GM19239 (cell line): ENCODE results near the gene PTPN5.

Experiments
- DNase-seq: peaks from one replicate; pipeline ENCODE4 v3.0.0; 2011; ENCODE audit warnings: low spot score; ENCODE audit not compliant: insufficient read length
- FAIRE-seq: peaks from 2 replicates; lab custom pipeline; 2011; peaks lifted over from hg19 to GRCh38; lab: Jason Lieb, UNC

Gene PTPN5

DNA sequence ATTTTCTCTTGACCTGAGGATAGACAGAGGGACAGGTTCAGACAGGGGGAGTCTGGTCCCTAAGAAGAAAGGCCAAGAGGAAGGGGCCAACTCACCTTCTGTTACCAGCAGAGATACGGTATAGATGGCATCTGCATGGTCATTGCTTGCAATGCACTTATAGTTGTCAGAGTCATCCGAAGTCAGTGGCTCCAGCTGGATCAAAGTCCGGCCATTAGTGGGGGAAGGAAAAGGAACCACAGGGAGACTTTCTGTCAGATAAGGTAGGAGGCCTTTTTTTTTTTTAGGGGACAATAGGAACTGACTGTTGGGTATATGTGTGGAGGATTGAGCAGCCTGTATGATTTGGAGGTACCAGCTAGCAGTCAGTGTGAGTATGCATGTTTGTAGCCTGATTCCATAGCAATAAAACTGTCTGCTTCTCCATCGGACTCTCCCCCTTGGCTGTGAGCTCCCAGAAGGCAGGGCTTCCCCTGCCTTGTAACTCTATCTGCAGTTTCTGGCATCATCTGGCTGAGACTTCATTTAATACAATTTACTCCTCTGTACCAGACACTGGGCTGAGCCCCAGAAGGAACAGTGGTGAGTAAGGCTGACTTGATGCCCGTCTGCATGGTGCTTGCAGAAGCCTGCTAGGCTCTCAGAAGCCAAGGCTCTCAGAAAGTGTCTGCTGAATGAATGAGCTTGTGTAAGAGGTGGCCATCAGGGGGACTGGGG is 71.3 kb downstream of the PTPN5 start:
- FAIRE-seq (no peak), DNase-seq (no peak)

DNA sequence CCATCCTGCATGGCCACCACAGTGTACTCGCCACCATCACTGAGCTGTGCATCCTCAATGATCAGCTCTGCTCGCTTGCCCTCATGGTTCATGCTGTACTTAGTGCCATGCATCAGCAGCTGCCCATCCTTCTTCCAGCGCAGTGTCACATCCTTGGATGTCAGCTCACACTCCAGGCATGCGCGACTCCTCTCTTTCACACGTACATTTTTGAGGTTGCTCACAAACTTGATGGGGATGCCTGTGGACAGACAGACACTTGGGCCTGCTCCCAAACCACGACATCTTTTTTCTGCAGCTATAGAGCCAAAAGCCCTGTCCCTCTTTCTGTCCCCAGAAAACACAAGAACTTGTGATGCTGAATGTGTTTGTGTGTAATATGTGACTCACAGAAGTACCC is 76.1 kb downstream of the PTPN5 start:
- DNase-seq (no peak), FAIRE-seq (no peak)

DNA sequence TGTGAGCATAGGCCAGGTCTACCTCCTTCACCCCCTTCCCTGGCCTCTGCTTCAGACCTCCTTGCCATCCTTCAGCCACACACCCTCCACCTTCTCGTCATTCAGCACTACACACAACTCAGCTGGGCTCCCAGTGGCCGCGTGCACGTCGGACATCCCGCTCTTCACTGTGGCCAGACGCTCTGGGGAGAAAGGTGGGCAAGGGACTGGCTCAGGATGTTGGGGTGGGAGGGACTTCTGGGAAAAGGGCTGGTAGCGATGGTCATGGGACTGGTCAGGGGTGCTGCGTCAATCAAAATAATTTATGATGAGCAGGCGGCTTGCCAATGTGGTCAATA is 77.2 kb downstream of the PTPN5 start:
- FAIRE-seq: no peak
- DNase-seq: no peak

DNA sequence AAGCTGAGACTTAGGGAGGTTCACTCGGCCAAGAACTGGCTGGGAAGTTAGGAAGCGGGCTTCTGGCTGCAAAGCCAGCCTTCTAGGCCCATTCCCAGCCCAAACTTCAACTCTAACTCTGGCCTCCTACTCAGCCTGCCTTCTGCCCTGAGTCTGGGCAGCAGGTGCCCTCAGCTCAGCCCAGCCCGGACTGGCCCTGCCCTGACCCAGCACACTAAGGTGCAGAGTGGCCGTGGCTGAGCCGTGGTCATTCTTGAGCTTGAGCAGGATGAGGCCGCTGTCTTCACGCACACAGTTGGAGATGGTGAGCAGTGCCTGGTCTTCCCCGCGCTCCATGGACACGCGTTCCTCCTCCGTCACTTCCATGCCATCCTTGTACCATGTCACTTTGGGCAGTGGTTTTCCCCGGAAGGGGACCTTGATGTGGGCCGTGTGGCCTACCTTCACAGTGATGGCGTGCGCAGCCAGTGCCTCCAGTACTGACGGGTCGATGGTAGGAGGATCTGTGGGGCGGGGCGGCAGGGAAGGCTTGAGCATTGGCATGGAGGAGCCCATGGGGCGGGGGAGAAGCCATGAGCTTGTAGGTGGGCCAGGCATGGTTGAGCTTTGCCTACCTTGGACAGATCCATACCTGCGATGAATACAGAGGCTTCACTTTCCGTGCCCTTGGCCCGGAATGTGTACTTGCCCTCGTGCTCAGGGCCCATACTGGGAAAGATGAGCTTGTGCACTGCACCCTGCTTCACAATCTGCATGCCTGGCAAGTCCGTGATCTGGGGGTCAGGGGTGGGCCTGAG is 77.8 kb downstream of the PTPN5 start:
- DNase-seq (no peak), FAIRE-seq (no peak)

DNA sequence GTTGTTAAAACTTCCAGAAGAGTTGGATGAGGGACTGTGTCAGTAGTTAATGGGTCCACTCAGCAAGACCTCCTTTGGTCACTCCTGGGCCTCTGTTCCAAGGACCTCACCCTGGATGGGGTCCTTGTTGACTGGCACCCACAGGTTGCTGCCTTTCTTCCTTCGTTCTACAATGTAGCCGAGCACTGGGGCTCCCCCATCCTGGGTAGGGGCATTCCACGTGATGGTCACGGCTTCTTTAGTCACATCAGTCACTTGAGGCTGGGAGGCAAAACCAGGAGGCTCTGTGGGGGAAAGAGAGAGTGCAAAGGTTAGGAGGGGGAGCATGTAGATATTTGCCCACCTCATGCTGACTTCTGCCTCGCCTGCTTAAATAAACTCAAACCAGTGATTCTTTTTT is 81.1 kb downstream of the PTPN5 start:
- FAIRE-seq: no peak

DNA sequence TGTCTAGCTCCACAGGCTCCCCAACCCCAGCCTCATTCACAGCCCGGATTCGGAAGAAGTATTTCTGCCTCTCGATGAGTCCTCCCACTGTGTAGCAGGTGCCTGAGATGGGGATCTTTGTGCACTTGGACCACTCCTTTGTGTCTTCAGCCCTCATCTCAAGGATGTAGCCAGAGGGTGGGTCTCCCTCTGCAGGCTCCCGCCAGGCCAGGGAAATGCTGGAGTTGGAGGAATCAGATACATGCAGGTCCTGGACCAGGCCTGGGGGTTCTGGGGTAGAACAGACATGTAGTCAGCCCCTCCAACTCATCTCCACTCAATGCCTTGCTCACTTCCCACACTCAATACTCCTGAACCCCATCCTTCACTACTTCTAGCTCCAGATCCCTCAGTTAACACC is 82.2 kb downstream of the PTPN5 start:
- DNase-seq (no peak), FAIRE-seq (no peak)

More for the DNA sequence above, 81.1 kb downstream of the PTPN5 start:
- DNase-seq: no peak

- FAIRE-seq: no peak
Observed at GRCh38 chr11:18707811-18708340, 83.7 kb downstream of the PTPN5 start.

GRCh38 chr11:18706330-18707243 is 85.0 kb downstream of the PTPN5 start:
- DNase-seq (no peak), FAIRE-seq (peak; percentile 52)

More at GRCh38 chr11:18707811-18708340, 83.7 kb downstream of the PTPN5 start:
- no peak for DNase-seq

GRCh38 chr11:18705651-18706281 is 85.8 kb downstream of the PTPN5 start:
- FAIRE-seq: no peak
- DNase-seq: no peak

DNA sequence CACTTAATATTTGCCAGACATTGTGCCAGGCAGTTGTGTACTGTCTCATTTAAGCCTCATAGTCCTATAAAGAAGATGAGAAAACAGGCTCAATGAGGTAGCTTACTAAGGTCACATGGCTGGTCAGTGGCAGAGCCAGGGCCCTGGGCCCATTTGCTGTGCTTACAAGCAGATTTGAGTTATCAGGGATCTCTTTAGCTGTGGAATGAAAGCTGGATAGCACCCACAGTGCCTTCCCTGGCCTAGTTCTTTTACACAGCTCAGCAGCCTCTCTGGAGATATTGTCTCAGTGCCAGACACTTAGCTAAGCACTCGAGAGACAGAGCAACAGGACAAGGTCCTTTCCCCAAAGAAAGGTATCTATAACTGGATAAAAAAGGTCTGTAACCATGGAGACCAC is 86.9 kb downstream of the PTPN5 start:
- no peak for FAIRE-seq
- DNase-seq: no peak

DNA sequence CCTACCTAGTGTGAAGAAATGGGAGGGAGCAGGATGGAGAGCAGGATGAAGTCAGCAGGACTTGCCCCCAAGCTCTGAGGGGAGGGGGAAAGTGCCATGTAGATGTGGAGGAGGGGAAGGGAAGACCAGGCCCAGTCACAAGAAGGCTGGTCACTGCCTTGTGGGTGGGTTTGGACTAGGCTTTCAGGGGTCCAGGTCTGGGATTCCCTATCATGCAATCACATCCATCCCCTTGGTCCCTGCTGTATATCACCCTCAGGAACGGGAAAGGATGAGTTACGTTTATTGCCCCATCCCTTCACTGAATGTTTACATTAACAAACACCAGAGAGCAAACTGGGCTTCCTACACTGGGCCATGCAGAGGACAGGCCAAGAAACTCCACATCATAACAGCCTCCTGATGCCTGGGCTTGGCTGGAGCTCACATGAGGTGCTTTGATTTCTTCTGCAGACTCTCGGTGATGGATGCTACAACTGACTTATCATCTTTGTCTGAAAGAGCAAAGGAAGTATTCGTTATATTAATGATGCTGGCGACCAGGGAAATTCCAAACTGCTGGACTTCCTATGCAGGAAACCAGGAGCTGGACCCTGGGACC is 87.5 kb downstream of the PTPN5 start:
- FAIRE-seq (no peak), DNase-seq (no peak)

GRCh38 chr11:18703001-18703763 is 88.4 kb downstream of the PTPN5 start:
- FAIRE-seq: no peak
- DNase-seq: no peak

DNA sequence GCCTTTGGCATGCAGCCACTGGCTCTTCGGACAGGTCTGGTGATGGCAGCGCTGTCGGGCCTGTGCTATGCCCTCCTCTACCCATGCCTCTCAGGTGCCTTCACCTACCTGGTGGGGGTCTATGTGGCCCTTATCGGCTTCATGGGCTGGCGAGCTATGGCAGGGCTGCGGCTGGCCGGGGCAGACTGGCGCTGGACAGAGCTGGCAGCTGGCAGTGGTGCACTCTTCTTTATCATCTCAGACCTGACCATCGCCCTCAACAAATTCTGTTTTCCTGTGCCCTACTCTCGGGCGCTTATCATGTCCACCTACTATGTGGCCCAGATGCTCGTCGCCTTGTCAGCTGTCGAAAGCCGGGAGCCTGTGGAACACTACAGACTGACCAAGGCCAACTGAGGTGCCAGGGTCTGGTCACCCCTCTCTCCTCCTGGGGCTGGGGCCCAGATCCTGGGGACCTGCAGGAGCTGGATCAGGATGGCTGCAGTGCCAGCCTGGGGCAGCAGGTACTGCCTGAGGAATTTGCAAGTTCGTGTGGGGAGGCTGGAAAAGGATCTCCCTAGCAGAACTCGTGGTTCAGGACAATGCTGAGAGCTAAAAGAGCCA is 89.9 kb downstream of the PTPN5 start:
- no peak for DNase-seq
- no peak for FAIRE-seq

DNA sequence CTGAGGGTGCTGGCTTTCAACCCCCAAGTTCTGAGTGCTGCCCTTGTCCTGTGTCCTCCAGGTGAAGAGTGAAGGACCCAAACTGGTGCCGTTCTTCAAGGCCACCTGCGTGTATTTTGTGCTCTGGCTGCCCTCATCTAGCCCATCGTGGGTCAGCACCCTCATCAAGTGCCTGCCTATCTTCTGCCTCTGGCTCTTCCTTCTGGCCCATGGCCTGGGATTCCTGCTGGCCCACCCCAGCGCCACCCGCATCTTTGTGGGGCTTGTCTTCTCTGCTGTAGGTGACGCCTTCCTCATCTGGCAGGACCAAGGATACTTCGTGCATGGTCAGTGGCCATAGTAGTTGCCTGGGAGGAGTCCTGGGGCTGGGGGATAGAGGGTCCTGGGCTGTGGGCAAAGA is 90.7 kb downstream of the PTPN5 start:
- DNase-seq: no peak
- no peak for FAIRE-seq

- FAIRE-seq (no peak), DNase-seq (no peak)
Observed at GRCh38 chr11:18700375-18700774, 91.2 kb downstream of the PTPN5 start.

DNA sequence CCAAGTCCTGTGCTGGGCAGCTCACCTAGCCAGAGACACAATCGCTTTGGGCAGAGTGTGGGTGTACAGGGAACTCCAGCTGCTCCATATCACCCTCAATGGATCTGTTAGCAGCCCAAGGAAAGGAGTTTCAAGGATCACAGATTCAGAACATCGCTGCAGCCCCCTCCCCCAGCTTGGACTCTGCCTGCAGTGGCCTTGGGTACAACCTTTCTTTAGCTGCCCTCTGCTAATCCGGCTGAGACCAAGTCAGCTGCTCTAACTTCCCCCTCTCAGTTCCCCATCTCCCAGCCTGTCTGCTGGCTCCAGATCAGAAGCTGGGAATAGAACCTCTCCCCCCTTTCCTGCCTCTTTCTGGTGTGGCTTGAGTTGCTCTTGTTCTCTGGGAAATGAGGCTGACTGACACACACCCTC is 91.7 kb downstream of the PTPN5 start:
- no peak for DNase-seq
- FAIRE-seq: no peak

GRCh38 chr11:18699269-18699596 is 92.4 kb downstream of the PTPN5 start:
- no peak for DNase-seq
- FAIRE-seq: no peak

- DNase-seq (peak; percentile 90), FAIRE-seq (peak; percentile 52)
Observed at GRCh38 chr11:18698341-18699268, 93.0 kb downstream of the PTPN5 start, which contains the start of gene TMEM86A. Gene TMEM86A (plus strand): TSS chr11:18698779. CDS start chr11:18698887, 108 bp downstream.
